HepG2 (cell line): ENCODE measurements around the gene PLD6. TPM values are rescaled to one million over a fixed set of nuclear protein-coding genes. Genes with fewer than 3 reads are reported as not detected.

Experiments
- ATAC-seq: fragments of 200-7000 bp; cut with Tn5 transposase; 3 replicates; pipeline ENCODE4 v1.9.1; 2020; ENCODE audit warnings: mild to moderate bottlenecking, moderate library complexity
- BruUV-seq: library from RNA; stranded (reverse); fragments of 400-500 nt; replicated peaks from 2 replicates; lab custom pipeline; 2021; lab: Mats Ljungman, UMichigan
- CTCF ChIA-PET: fragments of 300-600 bp; formaldehyde crosslinking; extraction: SDS; loops from one replicate; lab custom pipeline; 2021; ENCODE audit warnings: low total read pairs, inconsistent platforms, low intra/inter-chr PET ratio; lab: Yijun Ruan, JAX
- POLR2A ChIA-PET: fragments of 350-600 bp; sonication (Branson Sonifier 250); formaldehyde crosslinking; loops from one replicate; lab custom pipeline; 2020; ENCODE audit warnings: antibody characterized with exemption, inconsistent platforms; lab: Yijun Ruan, JAX
- DNase-seq: peaks from one replicate; pipeline ENCODE4 v3.0.0-alpha.2; 2015; ENCODE audit warnings: low spot score
- FAIRE-seq: peaks from 3 replicates; lab custom pipeline; 2011; peaks lifted over from hg19 to GRCh38; lab: Jason Lieb, UNC
- H2AFZ ChIP-seq: one replicate; pipeline ENCODE4 v1.6.1; 2011; ENCODE audit warnings: low read length, inconsistent platforms
- H3K27ac ChIP-seq: fragments of 300-600 bp; 3 replicates; pipeline ENCODE4 v1.8.0; 2011; ENCODE audit warnings: mixed run types, mild to moderate bottlenecking, mixed read lengths, low read length, inconsistent platforms; ENCODE audit not compliant: insufficient read depth; ENCODE audit errors: extremely low read length
- H3K27me3 ChIP-seq, 2 experiments: fragments of 200-600 bp in 1 of 2; 2 replicates in 1 of 2; 3 replicates in 1 of 2; pipeline versions ENCODE4 v1.6.0 to v1.8.0; 2011; ENCODE audit warnings: low read length in 2 of 2, mild to moderate bottlenecking in 2 of 2, moderate library complexity in 2 of 2, inconsistent platforms in 1 of 2; ENCODE audit not compliant: insufficient read depth in 2 of 2, control insufficient read depth in 1 of 2
- H3K36me3 ChIP-seq, 2 experiments: fragments of 200-600 bp in 1 of 2; replicated peaks in 1 of 2; 2 replicates in 1 of 2; 3 replicates in 1 of 2; pipeline versions ENCODE4 v1.5.1 to v1.8.0; 2011; ENCODE audit warnings: low read length in 2 of 2, inconsistent platforms in 1 of 2; ENCODE audit not compliant: insufficient read depth in 2 of 2, control insufficient read depth in 1 of 2
- H3K4me1 ChIP-seq: 2 replicates; pipeline ENCODE4 v1.5.1; 2012; ENCODE audit warnings: low read length, inconsistent platforms; ENCODE audit not compliant: insufficient read depth
- H3K4me2 ChIP-seq: 2 replicates; pipeline ENCODE4 v1.6.0; 2011; ENCODE audit warnings: low read depth, low read length, inconsistent platforms
- H3K4me3 ChIP-seq, 3 experiments: fragments of 200-600 bp in 1 of 3; sonication (generic), shearing (Covaris generic) in 1 of 3; replicated peaks in 1 of 3; 2 replicates each; pipeline ENCODE4 v1.5.1; 2011 to 2016; ENCODE audit warnings: low read length in 3 of 3, inconsistent platforms in 2 of 3, low read depth in 2 of 3, mild to moderate bottlenecking in 2 of 3, control low read depth in 1 of 3, mixed read lengths in 1 of 3; ENCODE audit not compliant: insufficient read depth in 1 of 3
- H3K79me2 ChIP-seq: one replicate; pipeline ENCODE4 v1.6.1; 2011; ENCODE audit warnings: low read length, inconsistent platforms; ENCODE audit not compliant: insufficient read depth
- H3K9ac ChIP-seq: 2 replicates; pipeline ENCODE4 v1.6.0; 2011; ENCODE audit warnings: mild to moderate bottlenecking, low read depth, low read length, inconsistent platforms; ENCODE audit not compliant: insufficient read depth
- H3K9me3 ChIP-seq: 2 replicates; pipeline ENCODE4 v1.5.1; 2012; ENCODE audit warnings: mild to moderate bottlenecking, low read length
- H4K20me1 ChIP-seq: 2 replicates; pipeline ENCODE4 v1.6.0; 2011; ENCODE audit warnings: inconsistent platforms, mild to moderate bottlenecking, low read length, moderate library complexity; ENCODE audit not compliant: insufficient read depth
- GLI4 ChIP-seq: sonication (generic); formaldehyde crosslinking; IDR thresholded peaks from 2 replicates; pipeline ENCODE4 v1.5.1; 2020; ENCODE audit warnings: missing genetic modification reagents, mild to moderate bottlenecking, moderate library complexity, borderline replicate concordance
- MED1 ChIP-seq: sonication (generic); formaldehyde crosslinking; IDR thresholded peaks from 2 replicates; pipeline ENCODE4 v1.4.0; 2020; ENCODE audit warnings: missing genetic modification reagents
- RORA ChIP-seq: sonication (generic); formaldehyde crosslinking; IDR thresholded peaks from 2 replicates; pipeline ENCODE4 v1.5.0; 2020; ENCODE audit warnings: mild to moderate bottlenecking, missing genetic modification reagents, moderate library complexity
- SIX1 ChIP-seq: sonication (generic); formaldehyde crosslinking; IDR thresholded peaks from 2 replicates; pipeline ENCODE4 v1.4.0; 2020; ENCODE audit warnings: missing genetic modification reagents, borderline replicate concordance
- SMARCE1 ChIP-seq: fragments of 450-650 bp; IDR thresholded peaks from 2 replicates; pipeline ENCODE4 v1.6.1; 2017; ENCODE audit warnings: borderline replicate concordance
- SMC3 ChIP-seq: IDR thresholded peaks from 2 replicates; pipeline ENCODE4 v1.6.1; 2011; ENCODE audit warnings: low read length, improper control_type of control experiment
- STAG1 ChIP-seq: sonication (generic); formaldehyde crosslinking; IDR thresholded peaks from 2 replicates; pipeline ENCODE4 v1.4.0; 2020; ENCODE audit warnings: missing genetic modification reagents
- ZBTB7B ChIP-seq: sonication (generic); formaldehyde crosslinking; IDR thresholded peaks from 2 replicates; pipeline ENCODE4 v1.4.0; 2020; ENCODE audit warnings: missing genetic modification reagents
- ZMYM4 ChIP-seq: sonication (generic); formaldehyde crosslinking; IDR thresholded peaks from 2 replicates; pipeline ENCODE4 v1.8.1; 2023; ENCODE audit warnings: mild to moderate bottlenecking, missing genetic modification reagents
- ZNF138 ChIP-seq: sonication (generic); formaldehyde crosslinking; IDR thresholded peaks from 2 replicates; pipeline ENCODE4 v1.5.0; 2020; ENCODE audit warnings: mild to moderate bottlenecking, low read depth, missing genetic modification reagents
- ZNF761 ChIP-seq: sonication (generic); formaldehyde crosslinking; conservative IDR thresholded peaks from 2 replicates; pipeline ENCODE4 v1.4.0; 2020; ENCODE audit warnings: mild to moderate bottlenecking, missing genetic modification reagents
- WGBS: methylation state at CpG from one replicate; pipeline ENCODE4 v1.1.6; 2017; ENCODE audit warnings: low lambda C conversion rate; 5-methylcytosine and 5-hydroxymethylcytosine counted together
- in situ Hi-C: cut with HindIII; loops from 2 replicates; pipeline ENCODE4 v1.10.0; 2017; ENCODE audit warnings: low pct_unique_long_range_greater_than_20kb; ENCODE audit not compliant: extremely low pct_ligation_motif_present
- intact Hi-C: fragments of 100-400 bp; cut with micrococcal nuclease; formaldehyde crosslinking; loops from one replicate; pipeline ENCODE4 v1.10.0; 2022; ENCODE audit not compliant: unreplicated experiment
- polyA plus RNA-seq, 8 experiments: library from polyadenylated mRNA; depleted of rRNA in 3 of 8; stranded (reverse) in 7 of 8; unstranded in 1 of 8; fragments of >200 nt; fragmentation: Illumina TruSeq in 4 of 8; extraction: Trizol in 4 of 8; gene quantifications; 2 replicates each; pipeline versions ENCODE4 v1.2.1 to v1.2.3, GENCODE V29; 2011 to 2016; ENCODE audit warnings: low read depth in 4 of 8, missing spikeins in 1 of 8, mixed read lengths in 1 of 8; ENCODE audit not compliant: insufficient read depth in 1 of 8
- total RNA-seq, 5 experiments: library from RNA; depleted of rRNA; stranded (reverse); fragments of >200 nt; fragmentation: Illumina TruSeq; extraction: Trizol; gene quantifications; 2 replicates each; pipeline ENCODE4 v1.2.3, GENCODE V29; 2016; ENCODE audit warnings: low read depth in 1 of 5
- TF ChIP-seq, protein P1 (sequence below): sonication (generic); formaldehyde crosslinking; IDR thresholded peaks from 2 replicates; pipeline ENCODE4 v1.4.0; 2020; ENCODE audit warnings: mild to moderate bottlenecking, missing genetic modification reagents, borderline replicate concordance
- TF ChIP-seq, protein P2 (sequence below), 2 experiments: sonication (generic) in 1 of 2; formaldehyde crosslinking in 1 of 2; IDR thresholded peaks; 2 replicates each; pipeline versions ENCODE4 v1.4.0 to v1.6.1; 2018 to 2020; ENCODE audit warnings: missing genetic modification reagents in 2 of 2, borderline replicate concordance in 1 of 2, low read depth in 1 of 2, mild to moderate bottlenecking in 1 of 2, missing biosample characterization in 1 of 2
- TF ChIP-seq, protein P3 (sequence below): sonication (generic); formaldehyde crosslinking; IDR thresholded peaks from 2 replicates; pipeline ENCODE4 v1.4.0; 2020; ENCODE audit warnings: missing genetic modification reagents
- TF ChIP-seq, protein P4 (sequence below): sonication (generic); formaldehyde crosslinking; conservative IDR thresholded peaks from 2 replicates; pipeline ENCODE4 v1.4.0; 2020; ENCODE audit warnings: missing genetic modification reagents
- TF ChIP-seq, protein P5 (sequence below): IDR thresholded peaks from 2 replicates; pipeline ENCODE4 v1.6.1; 2012; ENCODE audit warnings: inconsistent platforms

PLD6 gene
- total and polyA plus RNA-seq, 2 of the 13 experiments (the other 11 are each of a cell fraction or from before 2014, with no cell fraction given): 5.2 to 11.4 TPM

DNA sequence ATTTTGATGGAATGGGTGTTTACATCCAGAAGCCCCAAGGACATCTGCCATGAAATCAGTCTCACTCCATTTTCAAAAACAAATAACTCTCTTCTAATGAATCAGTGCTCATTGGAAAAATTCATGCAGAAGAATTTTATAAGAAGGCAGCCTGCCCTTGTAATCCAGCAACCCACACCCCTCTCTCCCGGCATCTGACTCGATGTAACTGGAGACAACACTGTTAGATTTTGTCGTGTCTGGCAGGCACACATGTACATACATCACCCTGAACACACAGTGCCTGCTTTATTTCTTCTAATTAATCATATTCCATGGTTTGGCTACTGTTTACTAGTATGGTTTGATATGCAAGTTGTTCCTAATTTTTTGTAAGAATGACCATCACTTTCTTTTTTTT, 11.9 kb upstream of the PLD6 start:
- ChIA-PET POLR2A (no interaction called here), CTCF (no interaction called here)
- peaks cover 48 to 87% of the 10 kb centered on the region in 2 experiments for H3K36me3 ChIP-seq
- intact Hi-C loops: no loop called here
- no peak overlapping the region for H3K9ac ChIP-seq
- FAIRE-seq: no peak
- no peak for ATAC-seq
- no peak overlapping the region for H2AFZ ChIP-seq
- H3K79me2 ChIP-seq: no peaks in the 10 kb centered on the region
- H4K20me1 ChIP-seq: no peaks in the 10 kb centered on the region
- H3K9me3 ChIP-seq: no peaks in the 10 kb centered on the region
- WGBS: 89% methylated on average over 3 of the region's 3 CpGs
- H3K4me1 ChIP-seq: no peaks in the 10 kb centered on the region
- H3K4me2 ChIP-seq: no peak overlapping the region
- H3K27me3 ChIP-seq: no peaks in the 10 kb centered on the region; a peak in 1 of 5 replicates
- in situ Hi-C loops: no loop called here
- H3K27ac ChIP-seq: no peak overlapping the region
- no peak overlapping the region for H3K4me3 ChIP-seq
- DNase-seq: no peak
- BruUV-seq: no TSS peak
- TF ChIP-seq, protein P1, sequence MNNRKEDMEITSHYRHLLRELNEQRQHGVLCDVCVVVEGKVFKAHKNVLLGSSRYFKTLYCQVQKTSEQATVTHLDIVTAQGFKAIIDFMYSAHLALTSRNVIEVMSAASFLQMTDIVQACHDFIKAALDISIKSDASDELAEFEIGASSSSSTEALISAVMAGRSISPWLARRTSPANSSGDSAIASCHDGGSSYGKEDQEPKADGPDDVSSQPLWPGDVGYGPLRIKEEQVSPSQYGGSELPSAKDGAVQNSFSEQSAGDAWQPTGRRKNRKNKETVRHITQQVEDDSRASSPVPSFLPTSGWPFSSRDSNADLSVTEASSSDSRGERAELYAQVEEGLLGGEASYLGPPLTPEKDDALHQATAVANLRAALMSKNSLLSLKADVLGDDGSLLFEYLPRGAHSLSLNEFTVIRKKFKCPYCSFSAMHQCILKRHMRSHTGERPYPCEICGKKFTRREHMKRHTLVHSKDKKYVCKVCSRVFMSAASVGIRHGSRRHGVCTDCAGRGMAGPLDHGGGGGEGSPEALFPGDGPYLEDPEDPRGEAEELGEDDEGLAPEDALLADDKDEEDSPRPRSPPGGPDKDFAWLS: no peak
- TF ChIP-seq, protein P2, sequence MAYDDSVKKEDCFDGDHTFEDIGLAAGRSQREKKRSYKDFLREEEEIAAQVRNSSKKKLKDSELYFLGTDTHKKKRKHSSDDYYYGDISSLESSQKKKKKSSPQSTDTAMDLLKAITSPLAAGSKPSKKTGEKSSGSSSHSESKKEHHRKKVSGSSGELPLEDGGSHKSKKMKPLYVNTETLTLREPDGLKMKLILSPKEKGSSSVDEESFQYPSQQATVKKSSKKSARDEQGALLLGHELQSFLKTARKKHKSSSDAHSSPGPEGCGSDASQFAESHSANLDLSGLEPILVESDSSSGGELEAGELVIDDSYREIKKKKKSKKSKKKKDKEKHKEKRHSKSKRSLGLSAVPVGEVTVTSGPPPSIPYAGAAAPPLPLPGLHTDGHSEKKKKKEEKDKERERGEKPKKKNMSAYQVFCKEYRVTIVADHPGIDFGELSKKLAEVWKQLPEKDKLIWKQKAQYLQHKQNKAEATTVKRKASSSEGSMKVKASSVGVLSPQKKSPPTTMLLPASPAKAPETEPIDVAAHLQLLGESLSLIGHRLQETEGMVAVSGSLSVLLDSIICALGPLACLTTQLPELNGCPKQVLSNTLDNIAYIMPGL (CRISPR knock-in tag; IDR thresholded peaks at IDR 0.05; ENCODE audit: borderline replicate concordance in 1 of 2, low read depth in 1 of 2): no peak
- no peak for TF ChIP-seq ZMYM4 (CRISPR knock-in tag)
- TF ChIP-seq SMARCE1: no peak
- TF ChIP-seq STAG1 (CRISPR knock-in tag): no peak
- TF ChIP-seq, protein P3, sequence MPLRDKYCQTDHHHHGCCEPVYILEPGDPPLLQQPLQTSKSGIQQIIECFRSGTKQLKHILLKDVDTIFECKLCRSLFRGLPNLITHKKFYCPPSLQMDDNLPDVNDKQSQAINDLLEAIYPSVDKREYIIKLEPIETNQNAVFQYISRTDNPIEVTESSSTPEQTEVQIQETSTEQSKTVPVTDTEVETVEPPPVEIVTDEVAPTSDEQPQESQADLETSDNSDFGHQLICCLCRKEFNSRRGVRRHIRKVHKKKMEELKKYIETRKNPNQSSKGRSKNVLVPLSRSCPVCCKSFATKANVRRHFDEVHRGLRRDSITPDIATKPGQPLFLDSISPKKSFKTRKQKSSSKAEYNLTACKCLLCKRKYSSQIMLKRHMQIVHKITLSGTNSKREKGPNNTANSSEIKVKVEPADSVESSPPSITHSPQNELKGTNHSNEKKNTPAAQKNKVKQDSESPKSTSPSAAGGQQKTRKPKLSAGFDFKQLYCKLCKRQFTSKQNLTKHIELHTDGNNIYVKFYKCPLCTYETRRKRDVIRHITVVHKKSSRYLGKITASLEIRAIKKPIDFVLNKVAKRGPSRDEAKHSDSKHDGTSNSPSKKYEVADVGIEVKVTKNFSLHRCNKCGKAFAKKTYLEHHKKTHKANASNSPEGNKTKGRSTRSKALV: no peak
- no peak for TF ChIP-seq RORA (CRISPR knock-in tag)
- TF ChIP-seq SMC3: no peak
- TF ChIP-seq, protein P4, sequence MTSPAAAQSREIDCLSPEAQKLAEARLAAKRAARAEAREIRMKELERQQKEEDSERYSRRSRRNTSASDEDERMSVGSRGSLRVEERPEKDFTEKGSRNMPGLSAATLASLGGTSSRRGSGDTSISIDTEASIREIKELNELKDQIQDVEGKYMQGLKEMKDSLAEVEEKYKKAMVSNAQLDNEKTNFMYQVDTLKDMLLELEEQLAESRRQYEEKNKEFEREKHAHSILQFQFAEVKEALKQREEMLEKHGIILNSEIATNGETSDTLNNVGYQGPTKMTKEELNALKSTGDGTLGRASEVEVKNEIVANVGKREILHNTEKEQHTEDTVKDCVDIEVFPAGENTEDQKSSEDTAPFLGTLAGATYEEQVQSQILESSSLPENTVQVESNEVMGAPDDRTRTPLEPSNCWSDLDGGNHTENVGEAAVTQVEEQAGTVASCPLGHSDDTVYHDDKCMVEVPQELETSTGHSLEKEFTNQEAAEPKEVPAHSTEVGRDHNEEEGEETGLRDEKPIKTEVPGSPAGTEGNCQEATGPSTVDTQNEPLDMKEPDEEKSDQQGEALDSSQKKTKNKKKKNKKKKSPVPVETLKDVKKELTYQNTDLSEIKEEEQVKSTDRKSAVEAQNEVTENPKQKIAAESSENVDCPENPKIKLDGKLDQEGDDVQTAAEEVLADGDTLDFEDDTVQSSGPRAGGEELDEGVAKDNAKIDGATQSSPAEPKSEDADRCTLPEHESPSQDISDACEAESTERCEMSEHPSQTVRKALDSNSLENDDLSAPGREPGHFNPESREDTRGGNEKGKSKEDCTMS (CRISPR knock-in tag): no peak
- TF ChIP-seq GLI4 (CRISPR knock-in tag): no peak
- no peak for TF ChIP-seq ZBTB7B (CRISPR knock-in tag)
- no peak for TF ChIP-seq ZNF138 (CRISPR knock-in tag)
- TF ChIP-seq, protein P5, sequence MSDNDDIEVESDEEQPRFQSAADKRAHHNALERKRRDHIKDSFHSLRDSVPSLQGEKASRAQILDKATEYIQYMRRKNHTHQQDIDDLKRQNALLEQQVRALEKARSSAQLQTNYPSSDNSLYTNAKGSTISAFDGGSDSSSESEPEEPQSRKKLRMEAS: no peak
- no peak for TF ChIP-seq ZNF761 (CRISPR knock-in tag)
- no peak for TF ChIP-seq SIX1
- TF ChIP-seq MED1: no peak
